IMR-90 (cell line): Measurements from ENCODE around the gene SLC9C2.

Source experiments
- CEBPB ChIP-seq: IDR thresholded peaks from 2 replicates; pipeline ENCODE4 v1.6.1; 2012; ENCODE audit warnings: low read depth, low read length, improper control_type of control experiment
- MAFK ChIP-seq: IDR thresholded peaks from 2 replicates; pipeline ENCODE4 v1.6.1; 2012; ENCODE audit warnings: low read depth, low read length, improper control_type of control experiment
- MXI1 ChIP-seq: IDR thresholded peaks from 2 replicates; pipeline ENCODE4 v1.6.1; 2012; ENCODE audit warnings: low read depth, mild to moderate bottlenecking, low read length, moderate library complexity, borderline replicate concordance
- POLR2A ChIP-seq: IDR thresholded peaks from 2 replicates; pipeline ENCODE4 v1.6.1; 2012; ENCODE audit warnings: mild to moderate bottlenecking, low read depth, low read length
- RCOR1 ChIP-seq: IDR thresholded peaks from 2 replicates; pipeline ENCODE4 v1.6.1; 2012; ENCODE audit warnings: mild to moderate bottlenecking, low read length, improper control_type of control experiment; ENCODE audit not compliant: insufficient replicate concordance
- SMC3 ChIP-seq: fragments of 150-350 bp; IDR thresholded peaks from 2 replicates; pipeline ENCODE4 v1.6.1; 2016; ENCODE audit warnings: low read depth, mild to moderate bottlenecking, antibody characterized with exemption, low read length, moderate library complexity
- TF ChIP-seq, protein P1 (sequence below): conservative IDR thresholded peaks from 2 replicates; pipeline ENCODE4 v1.5.1; 2012; ENCODE audit warnings: mild to moderate bottlenecking, low read depth, low read length, improper control_type of control experiment

DNA sequence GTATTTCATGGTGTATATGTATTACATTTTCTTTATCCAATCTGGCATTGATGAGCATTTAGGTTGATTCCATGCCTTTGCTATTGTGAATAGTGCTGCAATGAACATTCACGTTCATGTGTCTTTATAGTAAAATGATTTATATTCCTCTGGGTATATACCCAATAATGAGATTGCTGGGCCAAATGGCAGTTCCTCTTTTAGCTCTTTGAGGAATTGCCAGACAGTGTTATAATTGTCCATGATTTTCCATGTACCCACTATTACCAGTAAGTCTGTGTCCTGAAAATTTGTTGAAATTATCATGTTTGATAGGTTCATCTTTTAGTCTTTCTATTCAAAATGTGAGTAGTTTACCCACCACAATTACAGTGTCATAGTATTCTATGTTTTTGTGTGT is 34.4 kb downstream of the SLC9C2 start:
- TF ChIP-seq POLR2A (no peak), CEBPB (no peak), MAFK (no peak), SMC3 (no peak), RCOR1 (no peak), MXI1 (no peak)
- TF ChIP-seq, protein P1, sequence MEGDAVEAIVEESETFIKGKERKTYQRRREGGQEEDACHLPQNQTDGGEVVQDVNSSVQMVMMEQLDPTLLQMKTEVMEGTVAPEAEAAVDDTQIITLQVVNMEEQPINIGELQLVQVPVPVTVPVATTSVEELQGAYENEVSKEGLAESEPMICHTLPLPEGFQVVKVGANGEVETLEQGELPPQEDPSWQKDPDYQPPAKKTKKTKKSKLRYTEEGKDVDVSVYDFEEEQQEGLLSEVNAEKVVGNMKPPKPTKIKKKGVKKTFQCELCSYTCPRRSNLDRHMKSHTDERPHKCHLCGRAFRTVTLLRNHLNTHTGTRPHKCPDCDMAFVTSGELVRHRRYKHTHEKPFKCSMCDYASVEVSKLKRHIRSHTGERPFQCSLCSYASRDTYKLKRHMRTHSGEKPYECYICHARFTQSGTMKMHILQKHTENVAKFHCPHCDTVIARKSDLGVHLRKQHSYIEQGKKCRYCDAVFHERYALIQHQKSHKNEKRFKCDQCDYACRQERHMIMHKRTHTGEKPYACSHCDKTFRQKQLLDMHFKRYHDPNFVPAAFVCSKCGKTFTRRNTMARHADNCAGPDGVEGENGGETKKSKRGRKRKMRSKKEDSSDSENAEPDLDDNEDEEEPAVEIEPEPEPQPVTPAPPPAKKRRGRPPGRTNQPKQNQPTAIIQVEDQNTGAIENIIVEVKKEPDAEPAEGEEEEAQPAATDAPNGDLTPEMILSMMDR = no peak
